Hepatocyte (in vitro differentiated cells): ENCODE measurements around the gene CNPY4.

Experiments
- CTCF ChIP-seq: fragments of 200-600 bp; sonication (generic); IDR thresholded peaks from 2 replicates; pipeline ENCODE4 v1.5.1; 2016; ENCODE audit warnings: antibody characterized with exemption, mild to moderate bottlenecking; ENCODE audit not compliant: poor library complexity
- EZH2 ChIP-seq: fragments of 200-600 bp; sonication (generic); IDR thresholded peaks from 2 replicates; pipeline ENCODE4 v1.6.1; 2016; ENCODE audit warnings: antibody characterized with exemption, mild to moderate bottlenecking, borderline replicate concordance

- TF ChIP-seq CTCF: no peak
- TF ChIP-seq EZH2: no peak
Observed at GRCh38 chr7:100159099-100159623, 39.7 kb downstream of the CNPY4 start.
